HL-60 (cell line): ENCODE results near the gene KRTAP5-5.
"Not testable (repeated sequence)": the region's sequence is repeated elsewhere in the genome, so short reads cannot be mapped to it uniquely, and the experiment has no call there.

ENCODE experiments used
- DNase-seq, 2 experiments: peaks; one replicate each; pipeline ENCODE4 v3.0.0-alpha.2; 2010 to 2020; ENCODE audit warnings: low read depth in 1 of 2, low spot score in 1 of 2
- H3K27ac ChIP-seq: fragments of 250-450 bp; sonication (Bioruptor Pico); replicated peaks from 2 replicates; pipeline ENCODE4 v1.5.1; 2020; ENCODE audit warnings: mild to moderate bottlenecking, moderate library complexity
- H3K27me3 ChIP-seq: fragments of 250-450 bp; sonication (Bioruptor Pico); 2 replicates; pipeline ENCODE4 v1.5.1; 2021; ENCODE audit warnings: mild to moderate bottlenecking, moderate library complexity; ENCODE audit not compliant: insufficient read depth, poor library complexity, severe bottlenecking
- H3K4me3 ChIP-seq: replicated peaks from 2 replicates; pipeline ENCODE4 v1.5.1; 2011; ENCODE audit warnings: mild to moderate bottlenecking, control low read depth, low read length; ENCODE audit not compliant: insufficient read depth
- GABPA ChIP-seq: IDR thresholded peaks from 2 replicates; pipeline ENCODE4 v1.6.1; 2012; ENCODE audit warnings: low read depth
- POLR2AphosphoS5 ChIP-seq: IDR thresholded peaks from 2 replicates; pipeline ENCODE4 v1.6.1; 2012; ENCODE audit warnings: low read depth
- SPI1 ChIP-seq: IDR thresholded peaks from 2 replicates; pipeline ENCODE4 v1.6.1; 2012; ENCODE audit warnings: low read depth, mild to moderate bottlenecking, borderline replicate concordance
- TF ChIP-seq, protein P1 (sequence below): IDR thresholded peaks from one replicate; pipeline ENCODE4 v1.5.1; 2011; ENCODE audit warnings: low read length, control low read depth, inconsistent platforms; ENCODE audit not compliant: insufficient read depth
- TF ChIP-seq, protein P2 (sequence below): IDR thresholded peaks from 2 replicates; pipeline ENCODE4 v1.6.1; 2012; ENCODE audit warnings: low read depth; ENCODE audit not compliant: insufficient replicate concordance

The KRTAP5-5 gene

DNA sequence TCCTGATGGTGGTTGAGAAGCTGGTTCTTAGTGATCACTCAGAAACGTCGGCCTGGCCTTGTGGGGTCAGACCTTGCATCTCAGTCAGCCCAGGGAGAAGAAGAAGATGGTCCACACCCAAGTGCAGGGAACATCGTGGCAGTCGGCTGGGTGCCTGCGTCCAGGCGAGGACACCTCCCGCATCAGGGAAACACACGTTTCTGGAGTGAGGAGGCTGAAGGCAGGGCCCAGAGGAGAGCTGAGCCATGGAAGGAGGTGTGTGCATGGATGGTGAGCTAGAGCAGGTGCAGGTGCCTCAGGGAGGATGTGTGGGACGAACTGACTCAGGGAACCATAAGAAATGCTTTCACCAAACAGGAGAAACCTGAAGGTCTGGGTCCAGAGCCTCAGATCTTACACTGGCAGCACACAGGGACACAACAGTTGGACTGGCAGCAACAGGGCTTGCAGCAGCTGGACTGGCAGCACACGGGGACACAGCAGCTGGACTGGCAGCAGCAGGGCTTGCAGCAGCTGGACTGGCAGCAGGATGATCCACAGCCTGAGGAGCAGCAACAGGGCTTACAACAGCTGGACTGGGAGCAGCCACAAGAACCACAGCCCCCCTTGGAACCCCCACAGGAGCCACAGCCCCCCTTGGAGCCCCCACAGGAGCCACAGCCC, 32.1 kb upstream of the KRTAP5-5 start:
- no peak overlapping the region for H3K27ac ChIP-seq
- no peak for TF ChIP-seq GABPA
- no peak for TF ChIP-seq POLR2AphosphoS5
- TF ChIP-seq, protein P1, sequence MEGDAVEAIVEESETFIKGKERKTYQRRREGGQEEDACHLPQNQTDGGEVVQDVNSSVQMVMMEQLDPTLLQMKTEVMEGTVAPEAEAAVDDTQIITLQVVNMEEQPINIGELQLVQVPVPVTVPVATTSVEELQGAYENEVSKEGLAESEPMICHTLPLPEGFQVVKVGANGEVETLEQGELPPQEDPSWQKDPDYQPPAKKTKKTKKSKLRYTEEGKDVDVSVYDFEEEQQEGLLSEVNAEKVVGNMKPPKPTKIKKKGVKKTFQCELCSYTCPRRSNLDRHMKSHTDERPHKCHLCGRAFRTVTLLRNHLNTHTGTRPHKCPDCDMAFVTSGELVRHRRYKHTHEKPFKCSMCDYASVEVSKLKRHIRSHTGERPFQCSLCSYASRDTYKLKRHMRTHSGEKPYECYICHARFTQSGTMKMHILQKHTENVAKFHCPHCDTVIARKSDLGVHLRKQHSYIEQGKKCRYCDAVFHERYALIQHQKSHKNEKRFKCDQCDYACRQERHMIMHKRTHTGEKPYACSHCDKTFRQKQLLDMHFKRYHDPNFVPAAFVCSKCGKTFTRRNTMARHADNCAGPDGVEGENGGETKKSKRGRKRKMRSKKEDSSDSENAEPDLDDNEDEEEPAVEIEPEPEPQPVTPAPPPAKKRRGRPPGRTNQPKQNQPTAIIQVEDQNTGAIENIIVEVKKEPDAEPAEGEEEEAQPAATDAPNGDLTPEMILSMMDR: no peak
- TF ChIP-seq SPI1: no peak
- TF ChIP-seq, protein P2, sequence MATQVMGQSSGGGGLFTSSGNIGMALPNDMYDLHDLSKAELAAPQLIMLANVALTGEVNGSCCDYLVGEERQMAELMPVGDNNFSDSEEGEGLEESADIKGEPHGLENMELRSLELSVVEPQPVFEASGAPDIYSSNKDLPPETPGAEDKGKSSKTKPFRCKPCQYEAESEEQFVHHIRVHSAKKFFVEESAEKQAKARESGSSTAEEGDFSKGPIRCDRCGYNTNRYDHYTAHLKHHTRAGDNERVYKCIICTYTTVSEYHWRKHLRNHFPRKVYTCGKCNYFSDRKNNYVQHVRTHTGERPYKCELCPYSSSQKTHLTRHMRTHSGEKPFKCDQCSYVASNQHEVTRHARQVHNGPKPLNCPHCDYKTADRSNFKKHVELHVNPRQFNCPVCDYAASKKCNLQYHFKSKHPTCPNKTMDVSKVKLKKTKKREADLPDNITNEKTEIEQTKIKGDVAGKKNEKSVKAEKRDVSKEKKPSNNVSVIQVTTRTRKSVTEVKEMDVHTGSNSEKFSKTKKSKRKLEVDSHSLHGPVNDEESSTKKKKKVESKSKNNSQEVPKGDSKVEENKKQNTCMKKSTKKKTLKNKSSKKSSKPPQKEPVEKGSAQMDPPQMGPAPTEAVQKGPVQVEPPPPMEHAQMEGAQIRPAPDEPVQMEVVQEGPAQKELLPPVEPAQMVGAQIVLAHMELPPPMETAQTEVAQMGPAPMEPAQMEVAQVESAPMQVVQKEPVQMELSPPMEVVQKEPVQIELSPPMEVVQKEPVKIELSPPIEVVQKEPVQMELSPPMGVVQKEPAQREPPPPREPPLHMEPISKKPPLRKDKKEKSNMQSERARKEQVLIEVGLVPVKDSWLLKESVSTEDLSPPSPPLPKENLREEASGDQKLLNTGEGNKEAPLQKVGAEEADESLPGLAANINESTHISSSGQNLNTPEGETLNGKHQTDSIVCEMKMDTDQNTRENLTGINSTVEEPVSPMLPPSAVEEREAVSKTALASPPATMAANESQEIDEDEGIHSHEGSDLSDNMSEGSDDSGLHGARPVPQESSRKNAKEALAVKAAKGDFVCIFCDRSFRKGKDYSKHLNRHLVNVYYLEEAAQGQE: no peak
- no peak overlapping the region for H3K4me3 ChIP-seq
- DNase-seq: no peak
- peaks cover 5% of the 10 kb centered on the region for H3K27me3 ChIP-seq

DNA sequence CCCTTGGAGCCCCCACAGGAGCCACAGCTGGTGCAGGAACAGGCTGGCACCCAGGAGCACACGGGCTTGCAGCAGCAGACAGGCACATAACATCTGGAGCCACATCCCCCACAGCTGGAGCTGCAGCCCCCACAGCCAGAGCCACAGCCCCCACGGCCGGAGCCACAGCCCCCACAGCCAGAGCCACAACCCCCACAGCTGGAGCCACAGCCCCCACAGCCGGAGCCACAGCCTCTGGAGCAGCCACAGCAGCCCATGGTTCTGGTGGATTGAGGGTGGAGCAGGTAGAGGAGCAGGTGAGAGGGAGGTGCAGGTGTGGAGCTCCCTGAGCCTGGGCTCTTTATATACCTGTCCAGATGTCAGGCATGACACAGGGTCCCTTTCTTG, 31.6 kb upstream of the KRTAP5-5 start, which contains the start of gene KRTAP5-2:
KRTAP5-2 (minus strand) TSS at position 301 of the 387 bp plus-strand sequence; CDS start at position 257, 44 bp downstream.
- H3K27ac ChIP-seq: no peak within 1 kb of the TSS
- TF ChIP-seq GABPA (no peak), SPI1 (no peak), POLR2AphosphoS5 (no peak)
- TF ChIP-seq, protein P1: no peak
- TF ChIP-seq, protein P2: no peak
- H3K4me3 ChIP-seq: no peak within 1 kb of the TSS
- no peak for DNase-seq
- H3K27me3 ChIP-seq: peaks cover 5% of the 10 kb centered on the region

DNA sequence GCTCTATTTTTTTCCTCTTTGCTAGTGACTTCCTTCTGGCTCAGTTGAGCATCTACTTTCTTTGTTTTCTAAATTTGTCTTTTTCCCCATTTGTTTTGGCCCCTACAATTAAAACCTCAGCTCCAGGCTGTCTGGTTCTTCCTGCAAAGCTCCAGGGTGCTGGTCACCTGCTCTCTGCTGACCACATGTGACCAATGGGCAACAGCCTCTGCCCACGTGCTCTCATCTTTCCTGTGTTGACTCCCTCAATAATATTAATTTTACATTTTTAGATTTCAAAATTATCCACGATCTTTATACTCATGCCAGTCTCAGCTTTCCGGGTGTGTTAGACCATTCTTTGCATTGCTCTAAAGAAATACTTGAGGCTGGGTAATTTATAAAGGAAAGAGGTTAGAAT, 31.2 kb upstream of the KRTAP5-5 start:
- H3K27ac ChIP-seq, H3K4me3 ChIP-seq, DNase-seq, H3K27me3 ChIP-seq: not testable (repeated sequence)

DNA sequence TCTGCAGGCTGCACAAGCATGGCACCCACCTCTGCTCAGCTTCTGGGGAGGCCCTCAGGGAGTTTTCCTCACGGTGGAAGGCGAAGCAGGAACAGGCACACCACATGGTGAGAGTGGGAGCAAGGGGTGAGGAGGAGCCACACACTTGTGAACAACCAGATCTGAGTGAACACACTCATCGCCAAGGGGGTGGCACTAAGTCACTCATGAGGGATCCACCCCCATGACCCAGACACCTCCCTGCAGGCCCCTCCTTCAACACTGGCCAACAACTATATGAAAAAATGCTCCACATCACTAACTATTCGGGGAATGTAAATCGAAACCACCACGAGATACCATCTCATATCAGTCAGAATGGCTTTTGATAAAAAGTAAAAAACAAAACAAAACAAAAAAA, 30.8 kb upstream of the KRTAP5-5 start:
- no peak for DNase-seq
- H3K4me3 ChIP-seq: no peak overlapping the region
- peaks cover 5% of the 10 kb centered on the region for H3K27me3 ChIP-seq
- no peak overlapping the region for H3K27ac ChIP-seq
- TF ChIP-seq SPI1: no peak
- TF ChIP-seq POLR2AphosphoS5: no peak
- no peak for TF ChIP-seq GABPA
- TF ChIP-seq, protein P1: no peak
- TF ChIP-seq, protein P2: no peak
